T-helper 2 cell (primary cell): ENCODE results near the gene TCF15.
"Not testable (repeated sequence)": the region's sequence is repeated elsewhere in the genome, so short reads cannot be mapped to it uniquely, and the experiment has no call there.

Experiments
- DNase-seq, 5 experiments: peaks; one replicate each; pipeline versions ENCODE4 v3.0.0 to v3.0.0-alpha.2; 2012 to 2022

TCF15 gene

GRCh38 chr20:642013-642397 is 31.9 kb upstream of the TCF15 start:
- DNase-seq, result not testable (repeated sequence)

DNA sequence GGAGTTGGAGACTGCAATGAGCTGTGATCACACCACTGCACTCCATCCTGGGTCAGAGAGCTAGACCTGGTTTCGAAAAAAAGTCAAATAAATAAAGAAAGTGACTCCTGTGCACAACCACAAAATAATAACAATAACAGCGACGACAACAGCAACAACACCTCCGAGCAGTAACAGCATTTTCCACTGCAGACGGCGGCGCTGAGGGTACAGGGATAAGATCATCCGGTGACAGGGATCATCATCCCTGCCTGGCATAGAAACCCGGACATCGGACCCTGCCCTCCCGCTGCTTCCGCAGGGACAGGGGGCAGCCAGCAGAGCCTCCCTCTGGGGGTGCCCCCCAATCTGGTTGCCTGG is 31.4 kb upstream of the TCF15 start:
- no peak for DNase-seq

DNA sequence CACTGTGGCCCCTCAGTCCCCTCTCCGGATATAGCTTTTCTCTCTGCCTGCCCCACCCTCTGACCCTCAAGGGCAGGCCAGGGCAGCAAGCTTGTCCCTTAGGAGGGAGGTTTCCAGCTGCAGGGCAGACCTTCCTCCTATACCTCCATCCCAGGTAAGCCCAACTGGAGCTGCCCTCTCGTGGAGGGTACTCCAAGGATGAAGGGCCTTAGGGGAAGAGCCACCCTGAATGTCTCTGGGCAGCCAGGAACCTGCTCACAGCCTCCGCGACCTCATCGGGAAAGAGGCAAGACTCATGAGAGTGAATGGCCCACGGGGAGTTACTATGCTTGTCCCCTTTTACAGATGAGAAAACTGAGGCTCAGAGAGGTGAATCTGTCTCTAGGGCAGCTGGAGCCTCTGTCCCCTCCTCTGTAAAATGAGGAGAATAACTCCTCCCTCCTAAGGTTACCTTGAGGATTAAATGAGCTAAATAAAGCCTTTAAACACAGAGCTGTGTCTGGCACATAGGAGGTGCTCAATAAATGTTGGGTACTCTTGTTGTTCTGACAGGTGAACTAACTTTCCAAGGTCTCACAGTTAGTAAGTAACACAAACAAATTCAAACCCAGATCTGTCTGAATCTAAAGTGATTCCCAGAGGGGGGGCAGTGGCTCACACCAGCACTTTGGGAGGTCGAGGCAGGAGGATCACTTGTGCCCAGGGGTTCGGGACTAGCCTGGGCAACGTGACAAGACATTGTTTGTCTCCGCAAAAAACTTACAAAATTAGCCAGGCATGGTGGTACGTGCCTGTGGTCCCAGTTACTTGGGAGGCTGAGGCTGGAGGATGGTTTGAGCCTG is 30.8 kb upstream of the TCF15 start:
- DNase-seq, result no peak

GRCh38 chr20:638579-638978 is 28.5 kb upstream of the TCF15 start:
- DNase-seq, result no peak

GRCh38 chr20:637559-637958 is 27.4 kb upstream of the TCF15 start:
- no peak for DNase-seq

DNA sequence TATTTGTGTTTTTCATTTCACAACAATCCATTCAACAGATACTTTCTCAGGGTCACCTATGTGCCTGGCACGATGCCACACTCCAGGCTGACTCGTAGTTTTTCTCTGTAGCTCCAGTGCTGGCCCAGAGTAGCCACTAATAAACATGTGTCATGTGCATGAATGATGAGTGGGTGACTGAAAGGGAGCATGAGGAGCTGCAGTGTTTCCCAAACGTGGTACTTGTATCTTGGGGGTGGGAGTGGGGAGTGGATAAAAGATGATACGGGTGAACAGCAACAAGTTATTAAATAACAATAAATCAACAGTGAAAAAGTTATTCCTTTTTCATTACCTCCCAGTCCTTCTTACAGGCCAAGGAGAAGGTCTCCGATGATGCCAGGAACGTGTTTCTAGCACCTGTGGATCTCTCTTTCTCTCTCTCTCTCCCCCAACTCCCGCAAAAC is 25.8 kb upstream of the TCF15 start:
- no peak for DNase-seq

- DNase-seq, result no peak
Measured at GRCh38 chr20:635028-635892, 25.2 kb upstream of the TCF15 start.

GRCh38 chr20:634148-634925 is 24.2 kb upstream of the TCF15 start:
- DNase-seq, result no peak

- DNase-seq, result no peak
Measured at GRCh38 chr20:631101-631500, 21.0 kb upstream of the TCF15 start.

- no peak for DNase-seq
Measured at GRCh38 chr20:626579-626978, 16.5 kb upstream of the TCF15 start.

GRCh38 chr20:625360-625932 is 15.3 kb upstream of the TCF15 start:
- no peak for DNase-seq

DNA sequence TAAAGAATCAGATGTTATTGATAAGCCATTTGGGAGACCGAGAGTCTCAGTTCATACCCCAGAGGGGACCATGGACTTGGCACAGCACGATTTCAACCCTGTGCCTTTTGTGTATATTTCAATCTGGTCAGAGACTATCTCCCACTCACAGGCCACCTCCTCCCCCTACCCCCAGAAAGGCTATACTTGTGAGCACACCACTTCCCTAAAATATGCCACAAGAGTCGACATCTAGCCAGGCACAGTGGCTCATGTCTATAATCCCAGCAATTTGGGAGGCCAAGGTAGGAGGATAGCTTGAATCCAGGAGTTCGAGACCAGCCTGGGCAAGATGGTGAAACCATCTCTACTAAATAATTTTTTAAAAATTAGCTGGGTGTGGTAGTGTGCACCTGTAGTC is 13.6 kb upstream of the TCF15 start:
- DNase-seq, result no peak

- no peak for DNase-seq
Measured at GRCh38 chr20:623021-623420, 12.9 kb upstream of the TCF15 start.

DNA sequence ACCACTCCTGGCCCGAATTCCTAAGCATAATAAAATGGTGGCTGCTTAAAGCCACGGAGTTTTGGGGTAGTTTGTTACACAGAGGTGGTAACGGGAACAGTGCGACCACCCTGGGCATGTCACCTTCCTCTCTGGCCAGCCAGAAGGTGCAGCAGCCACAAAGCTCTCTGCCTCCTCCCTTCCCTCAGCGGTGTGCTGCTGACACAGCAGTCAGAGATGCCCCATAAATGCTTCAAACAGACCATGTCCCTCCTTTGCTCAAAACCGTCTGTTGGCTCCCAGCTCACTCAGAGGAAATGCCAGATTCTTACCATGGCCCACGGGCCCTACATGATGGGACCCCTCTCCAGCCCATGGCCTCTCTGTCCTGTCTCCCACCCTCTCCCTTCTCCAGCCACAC is 12.1 kb upstream of the TCF15 start:
- DNase-seq, result no peak

DNA sequence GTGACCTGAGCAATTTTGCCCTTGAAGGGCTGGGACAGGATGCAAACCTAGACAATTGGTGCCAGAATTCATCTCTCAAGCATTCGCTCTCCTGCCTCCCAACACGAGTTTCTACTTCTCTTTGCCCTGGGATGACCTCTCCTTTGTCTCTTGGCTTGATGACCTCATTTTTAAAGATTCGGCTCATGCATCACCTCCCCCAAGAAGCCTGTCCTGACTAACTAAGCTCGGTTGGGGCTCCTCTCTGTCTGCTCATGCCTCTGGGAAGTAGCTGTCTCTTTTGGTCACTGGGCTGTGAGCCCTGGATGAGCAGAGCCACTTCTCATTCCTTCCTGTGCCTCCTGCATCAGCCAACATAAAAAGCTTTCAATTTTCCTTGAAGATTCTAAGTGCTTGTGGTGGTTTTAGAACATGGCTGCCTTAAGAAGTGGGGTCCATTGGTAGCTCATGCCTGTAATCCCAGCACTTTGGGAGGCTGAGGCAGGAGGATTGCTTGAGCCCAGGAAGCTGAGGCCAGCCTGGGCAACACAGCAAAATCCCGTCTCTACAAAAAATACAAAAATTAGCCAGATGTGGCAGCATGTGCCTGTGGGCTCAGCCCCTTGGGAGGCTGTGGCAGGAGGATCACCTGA is 11.1 kb upstream of the TCF15 start:
- no peak for DNase-seq

GRCh38 chr20:620246-620645 is 10.1 kb upstream of the TCF15 start:
- no peak for DNase-seq

GRCh38 chr20:618980-619379 is 8.9 kb upstream of the TCF15 start:
- no peak for DNase-seq

DNA sequence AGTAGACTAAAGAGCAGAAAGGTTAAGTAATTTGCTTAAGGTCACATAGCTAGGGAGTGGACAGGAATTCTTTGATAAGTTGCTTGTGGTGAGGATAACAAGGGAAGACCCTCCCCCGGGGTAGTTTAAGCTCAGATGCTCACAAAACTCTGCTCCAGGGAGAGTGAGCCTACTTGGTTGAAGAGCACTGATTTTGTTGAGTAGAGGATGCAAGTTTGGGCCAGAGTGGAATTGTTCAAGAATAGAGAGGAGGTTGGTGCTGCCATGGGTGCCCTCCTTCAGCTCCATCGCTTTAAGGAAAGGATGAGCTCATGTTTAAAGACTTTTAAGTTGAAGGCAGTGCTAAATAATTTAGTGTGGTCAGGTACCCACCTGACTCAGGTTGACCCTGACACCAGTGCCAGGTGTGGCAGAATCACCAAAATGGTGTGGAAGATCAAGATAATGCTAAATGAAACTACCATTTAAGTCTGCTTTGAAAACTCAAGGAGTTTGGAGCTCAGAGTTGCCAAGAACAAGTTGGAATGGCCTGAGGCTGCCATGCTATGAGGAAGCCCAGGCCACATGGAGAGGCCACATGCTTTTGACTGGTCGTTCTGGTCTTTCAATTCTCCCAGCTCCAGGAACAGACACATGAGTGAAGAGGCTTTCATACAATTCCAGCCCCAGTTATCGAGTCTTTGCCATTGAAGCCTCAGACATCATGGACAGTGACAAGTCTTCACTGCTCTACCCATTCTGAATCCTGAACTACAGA is 8.0 kb upstream of the TCF15 start:
- DNase-seq, result no peak

GRCh38 chr20:615514-615913 is 5.4 kb upstream of the TCF15 start:
- no peak for DNase-seq

DNA sequence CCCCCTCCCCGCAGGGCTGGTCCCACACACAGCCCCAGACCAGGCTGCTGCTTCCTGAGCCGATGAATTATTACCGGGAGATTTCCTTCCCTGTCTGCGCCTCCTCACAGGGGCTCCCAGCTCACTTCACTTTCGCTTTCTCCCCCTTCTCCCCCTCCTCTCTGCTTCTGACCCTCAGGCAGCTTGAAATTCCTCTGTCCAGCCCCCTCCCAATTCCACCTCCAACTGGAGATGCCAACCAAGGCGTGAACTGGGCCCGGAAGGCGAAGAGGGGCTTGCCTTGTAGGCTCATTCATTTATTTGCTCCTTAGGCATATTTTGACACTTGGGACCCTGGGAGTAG is 1.7 kb upstream of the TCF15 start:
- DNase-seq, result no peak

DNA sequence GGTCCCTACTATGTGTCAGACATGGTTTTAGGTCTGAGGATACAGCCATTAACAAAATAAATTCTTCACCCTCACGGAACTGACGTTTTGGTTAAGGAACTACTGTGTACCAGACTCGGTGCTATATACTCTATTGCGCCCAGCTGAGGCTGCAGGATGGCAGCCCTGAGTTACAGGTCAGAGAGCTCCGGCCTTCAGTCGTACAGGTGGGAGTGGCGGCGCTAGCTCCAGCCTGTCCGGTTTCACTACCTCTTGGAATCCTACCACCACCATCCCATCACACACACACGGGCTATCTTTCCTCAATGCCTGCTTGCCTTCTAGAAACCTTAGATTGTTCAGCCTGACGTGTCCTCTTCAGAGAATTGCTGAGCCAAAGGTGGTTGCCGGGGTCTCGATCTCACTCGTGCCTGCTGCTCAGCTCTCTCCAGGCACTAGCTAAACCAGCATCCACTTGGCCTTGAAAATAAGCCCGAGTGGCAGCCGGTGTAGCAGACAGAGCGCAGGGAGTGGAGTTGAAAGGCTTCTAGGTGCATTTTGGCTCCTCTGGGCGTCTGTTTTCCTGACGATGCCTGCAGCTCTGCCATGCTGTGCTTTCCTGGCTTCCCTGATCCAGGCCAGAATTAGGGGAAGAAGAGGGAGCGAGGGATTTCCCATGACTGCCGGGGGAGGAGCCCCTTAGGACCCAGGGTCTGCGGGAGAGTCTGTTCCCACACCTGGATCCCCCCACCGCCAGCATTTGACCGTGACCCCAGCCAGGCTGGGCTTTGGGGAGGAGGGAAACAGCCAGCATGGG is 1.1 kb upstream of the TCF15 start:
- no peak for DNase-seq
